ENCODE data around the gene LTBR.

Gene LTBR

DNA sequence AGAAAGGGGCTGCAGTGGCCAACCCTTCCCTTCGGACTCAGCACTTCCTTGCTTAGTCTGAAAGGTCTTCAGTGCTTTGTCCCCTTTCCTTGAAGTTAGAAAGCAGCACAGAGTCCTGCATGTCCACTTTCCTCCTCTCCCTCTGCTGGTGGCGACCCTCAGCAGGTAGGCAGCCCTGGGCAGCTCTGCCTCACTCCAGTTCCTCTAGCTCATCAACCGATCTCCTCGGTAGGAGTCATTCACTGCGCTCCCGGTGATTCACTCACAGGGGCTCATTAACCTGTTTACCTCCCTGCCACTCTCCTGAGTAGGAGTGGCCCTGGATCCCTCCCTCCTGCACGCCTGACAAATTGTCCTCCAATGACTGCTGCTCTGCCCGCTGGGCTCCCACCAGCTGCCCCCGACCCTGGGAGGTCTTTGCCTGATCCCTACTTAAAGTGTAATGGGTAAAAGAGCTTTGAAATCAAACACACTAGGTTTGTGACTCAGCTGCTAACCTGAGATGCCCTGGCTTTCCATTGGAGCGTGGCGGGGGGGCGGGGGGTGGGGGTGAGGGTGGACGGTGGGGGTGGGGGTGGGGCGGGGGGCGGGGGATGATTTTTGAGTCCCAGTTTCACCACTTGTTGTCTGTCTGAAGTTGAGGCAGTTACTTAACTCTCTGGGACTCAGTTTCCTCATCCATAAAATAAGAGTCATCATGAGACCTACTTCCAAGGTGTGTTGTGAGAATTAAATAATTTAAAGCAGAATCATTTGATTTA lies 12.8 kb upstream of the LTBR start (continued):
- no peak for TF ChIP-seq ZNF777 (tag by site-specific recombination; IDR thresholded peaks at IDR 0.05; ENCODE audit: borderline replicate concordance)

DNA sequence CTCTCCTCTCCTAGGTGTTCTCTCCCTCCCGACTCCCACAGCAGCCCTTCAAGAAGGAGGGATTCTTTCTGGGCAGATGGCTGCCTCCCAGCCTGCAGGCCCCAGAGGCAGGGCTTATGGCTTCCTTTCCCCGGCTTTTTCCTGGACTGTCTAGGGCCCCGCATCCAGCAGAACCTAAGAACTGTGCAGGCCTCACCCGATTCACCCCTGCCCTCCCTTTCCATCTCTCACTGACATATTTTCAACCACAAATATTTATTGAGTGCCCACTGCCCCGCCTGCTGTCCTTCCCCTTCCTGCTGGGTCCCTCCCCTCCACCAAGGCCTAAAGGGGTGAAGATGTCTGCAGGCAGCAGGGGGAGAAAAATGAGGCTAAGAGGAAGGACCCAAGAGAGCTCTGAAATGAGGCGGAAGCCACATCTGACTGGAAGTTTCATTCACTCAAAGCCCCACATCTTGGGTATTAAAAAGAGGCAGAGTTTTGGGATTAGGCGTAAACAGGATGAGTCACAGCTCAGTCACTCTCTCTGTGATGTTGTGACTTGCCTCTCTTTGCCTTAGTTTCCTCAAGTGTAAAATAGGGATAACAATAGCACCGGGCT lies 11.5 kb upstream of the LTBR start:
- Histone ChIP-seq H3K4me1 (ENCODE audit: control insufficient read depth, insufficient read depth, low read length) (peaks cover 24% of the 10 kb centered on the region), H3K4me3 (ENCODE audit: low read depth, low read length) (no peak overlapping the region), H3K27ac (ENCODE audit: extremely low read depth, low read depth, low read length) (peak overlapping the region; percentile 86), H3K9me3 (ENCODE audit: control insufficient read depth, insufficient read depth, low read depth, low read length) (no peaks in the 10 kb centered on the region), H3K36me3 (ENCODE audit: control insufficient read depth in 2 of 2, insufficient read depth in 1 of 2, low read length in 2 of 2) (no peaks in the 10 kb centered on the region)
- ChIA-PET CTCF (interaction anchor here (0.7 to 3.0 kb wide), 3 partner anchors 37 to 47 kb away, joined by 3 to 23 read pairs (median 3); no protein-coding TSS in a partner anchor), POLR2A (interaction anchor here (0.6 to 3.4 kb wide), 7 partner anchors 10 to 135 kb away, joined by 3 to 37 read pairs (median 6); partner anchors contain the start of genes LTBR and VAMP1)
- TF ChIP-seq ZBTB21 (tag by site-specific recombination; IDR thresholded peaks at IDR 0.05), result 0 out of 2 replicates have a peak, but pooled peaks have one; percentile 15
- TF ChIP-seq, protein P1, sequence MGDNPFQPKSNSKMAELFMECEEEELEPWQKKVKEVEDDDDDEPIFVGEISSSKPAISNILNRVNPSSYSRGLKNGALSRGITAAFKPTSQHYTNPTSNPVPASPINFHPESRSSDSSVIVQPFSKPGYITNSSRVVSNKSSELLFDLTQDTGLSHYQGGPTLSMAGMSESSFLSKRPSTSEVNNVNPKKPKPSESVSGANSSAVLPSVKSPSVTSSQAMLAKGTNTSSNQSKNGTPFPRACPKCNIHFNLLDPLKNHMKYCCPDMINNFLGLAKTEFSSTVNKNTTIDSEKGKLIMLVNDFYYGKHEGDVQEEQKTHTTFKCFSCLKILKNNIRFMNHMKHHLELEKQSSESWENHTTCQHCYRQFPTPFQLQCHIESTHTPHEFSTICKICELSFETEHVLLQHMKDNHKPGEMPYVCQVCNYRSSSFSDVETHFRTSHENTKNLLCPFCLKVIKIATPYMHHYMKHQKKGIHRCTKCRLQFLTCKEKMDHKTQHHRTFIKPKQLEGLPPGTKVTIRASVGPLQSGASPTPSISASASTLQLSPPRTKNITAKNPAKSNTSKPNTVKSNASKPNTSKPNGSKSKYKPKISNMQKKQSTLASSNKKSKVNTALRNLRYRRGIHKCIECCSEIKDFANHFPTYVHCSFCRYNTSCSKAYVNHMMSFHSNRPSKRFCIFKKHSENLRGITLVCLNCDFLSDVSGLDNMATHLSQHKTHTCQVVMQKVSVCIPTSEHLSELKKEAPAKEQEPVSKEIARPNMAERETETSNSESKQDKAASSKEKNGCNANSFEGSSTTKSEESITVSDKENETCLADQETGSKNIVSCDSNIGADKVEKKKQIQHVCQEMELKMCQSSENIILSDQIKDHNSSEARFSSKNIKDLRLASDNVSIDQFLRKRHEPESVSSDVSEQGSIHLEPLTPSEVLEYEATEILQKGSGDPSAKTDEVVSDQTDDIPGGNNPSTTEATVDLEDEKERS (tag by site-specific recombination; IDR thresholded peaks at IDR 0.05), result no peak
- peak; percentile 52; the same call in 1 of the 2 replicates for TF ChIP-seq ZEB2 (tag by site-specific recombination; IDR thresholded peaks at IDR 0.05)
- TF ChIP-seq ZNF184 (tag by site-specific recombination; IDR thresholded peaks at IDR 0.05), result no peak
- no peak for TF ChIP-seq ZNF248 (tag by site-specific recombination; IDR thresholded peaks at IDR 0.05)
- no peak for TF ChIP-seq ZNF521 (tag by site-specific recombination; IDR thresholded peaks at IDR 0.05)
- TF ChIP-seq, protein P2, sequence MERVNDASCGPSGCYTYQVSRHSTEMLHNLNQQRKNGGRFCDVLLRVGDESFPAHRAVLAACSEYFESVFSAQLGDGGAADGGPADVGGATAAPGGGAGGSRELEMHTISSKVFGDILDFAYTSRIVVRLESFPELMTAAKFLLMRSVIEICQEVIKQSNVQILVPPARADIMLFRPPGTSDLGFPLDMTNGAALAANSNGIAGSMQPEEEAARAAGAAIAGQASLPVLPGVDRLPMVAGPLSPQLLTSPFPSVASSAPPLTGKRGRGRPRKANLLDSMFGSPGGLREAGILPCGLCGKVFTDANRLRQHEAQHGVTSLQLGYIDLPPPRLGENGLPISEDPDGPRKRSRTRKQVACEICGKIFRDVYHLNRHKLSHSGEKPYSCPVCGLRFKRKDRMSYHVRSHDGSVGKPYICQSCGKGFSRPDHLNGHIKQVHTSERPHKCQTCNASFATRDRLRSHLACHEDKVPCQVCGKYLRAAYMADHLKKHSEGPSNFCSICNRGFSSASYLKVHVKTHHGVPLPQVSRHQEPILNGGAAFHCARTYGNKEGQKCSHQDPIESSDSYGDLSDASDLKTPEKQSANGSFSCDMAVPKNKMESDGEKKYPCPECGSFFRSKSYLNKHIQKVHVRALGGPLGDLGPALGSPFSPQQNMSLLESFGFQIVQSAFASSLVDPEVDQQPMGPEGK (tag by site-specific recombination; IDR thresholded peaks at IDR 0.05), result peak; percentile 70
- TF ChIP-seq RBAK (tag by site-specific recombination; IDR thresholded peaks at IDR 0.05), result no peak
- peak; percentile 30; the same call in 1 of the 2 replicates for TF ChIP-seq MZF1 (tag by site-specific recombination; IDR thresholded peaks at IDR 0.05; ENCODE audit: borderline replicate concordance)
- no peak for TF ChIP-seq ZNF114 (tag by site-specific recombination; IDR thresholded peaks at IDR 0.05)
- peak; percentile 22; the same call in 1 of the 2 replicates for TF ChIP-seq ZBTB20 (tag by site-specific recombination; IDR thresholded peaks at IDR 0.05)
- TF ChIP-seq HOXC10 (CRISPR knock-in tag; IDR thresholded peaks at IDR 0.05), result no peak
- TF ChIP-seq ZNF335 (tag by site-specific recombination; conservative IDR thresholded peaks at IDR 0.05), result peak; percentile 85
- no peak for TF ChIP-seq ZNF341 (tag by site-specific recombination; IDR thresholded peaks at IDR 0.05; ENCODE audit: low read depth)
- TF ChIP-seq, protein P3, sequence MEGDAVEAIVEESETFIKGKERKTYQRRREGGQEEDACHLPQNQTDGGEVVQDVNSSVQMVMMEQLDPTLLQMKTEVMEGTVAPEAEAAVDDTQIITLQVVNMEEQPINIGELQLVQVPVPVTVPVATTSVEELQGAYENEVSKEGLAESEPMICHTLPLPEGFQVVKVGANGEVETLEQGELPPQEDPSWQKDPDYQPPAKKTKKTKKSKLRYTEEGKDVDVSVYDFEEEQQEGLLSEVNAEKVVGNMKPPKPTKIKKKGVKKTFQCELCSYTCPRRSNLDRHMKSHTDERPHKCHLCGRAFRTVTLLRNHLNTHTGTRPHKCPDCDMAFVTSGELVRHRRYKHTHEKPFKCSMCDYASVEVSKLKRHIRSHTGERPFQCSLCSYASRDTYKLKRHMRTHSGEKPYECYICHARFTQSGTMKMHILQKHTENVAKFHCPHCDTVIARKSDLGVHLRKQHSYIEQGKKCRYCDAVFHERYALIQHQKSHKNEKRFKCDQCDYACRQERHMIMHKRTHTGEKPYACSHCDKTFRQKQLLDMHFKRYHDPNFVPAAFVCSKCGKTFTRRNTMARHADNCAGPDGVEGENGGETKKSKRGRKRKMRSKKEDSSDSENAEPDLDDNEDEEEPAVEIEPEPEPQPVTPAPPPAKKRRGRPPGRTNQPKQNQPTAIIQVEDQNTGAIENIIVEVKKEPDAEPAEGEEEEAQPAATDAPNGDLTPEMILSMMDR (tag by site-specific recombination; IDR thresholded peaks at IDR 0.05), result no peak
- TF ChIP-seq OSR2 (tag by site-specific recombination; IDR thresholded peaks at IDR 0.05), result peak; percentile 35; the same call in 1 of the 2 replicates
- no peak for TF ChIP-seq ZNF239 (tag by site-specific recombination; IDR thresholded peaks at IDR 0.05)
- 0 out of 2 replicates have a peak, but pooled peaks have one; percentile 34 for TF ChIP-seq GLIS1 (tag by site-specific recombination; IDR thresholded peaks at IDR 0.05)
- TF ChIP-seq, protein P4, sequence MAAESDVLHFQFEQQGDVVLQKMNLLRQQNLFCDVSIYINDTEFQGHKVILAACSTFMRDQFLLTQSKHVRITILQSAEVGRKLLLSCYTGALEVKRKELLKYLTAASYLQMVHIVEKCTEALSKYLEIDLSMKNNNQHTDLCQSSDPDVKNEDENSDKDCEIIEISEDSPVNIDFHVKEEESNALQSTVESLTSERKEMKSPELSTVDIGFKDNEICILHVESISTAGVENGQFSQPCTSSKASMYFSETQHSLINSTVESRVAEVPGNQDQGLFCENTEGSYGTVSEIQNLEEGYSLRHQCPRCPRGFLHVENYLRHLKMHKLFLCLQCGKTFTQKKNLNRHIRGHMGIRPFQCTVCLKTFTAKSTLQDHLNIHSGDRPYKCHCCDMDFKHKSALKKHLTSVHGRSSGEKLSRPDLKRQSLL (tag by site-specific recombination; IDR thresholded peaks at IDR 0.05), result no peak
- TF ChIP-seq ZNF155 (tag by site-specific recombination; IDR thresholded peaks at IDR 0.05), result no peak
- TF ChIP-seq, protein P5, sequence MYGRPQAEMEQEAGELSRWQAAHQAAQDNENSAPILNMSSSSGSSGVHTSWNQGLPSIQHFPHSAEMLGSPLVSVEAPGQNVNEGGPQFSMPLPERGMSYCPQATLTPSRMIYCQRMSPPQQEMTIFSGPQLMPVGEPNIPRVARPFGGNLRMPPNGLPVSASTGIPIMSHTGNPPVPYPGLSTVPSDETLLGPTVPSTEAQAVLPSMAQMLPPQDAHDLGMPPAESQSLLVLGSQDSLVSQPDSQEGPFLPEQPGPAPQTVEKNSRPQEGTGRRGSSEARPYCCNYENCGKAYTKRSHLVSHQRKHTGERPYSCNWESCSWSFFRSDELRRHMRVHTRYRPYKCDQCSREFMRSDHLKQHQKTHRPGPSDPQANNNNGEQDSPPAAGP (tag by site-specific recombination; IDR thresholded peaks at IDR 0.05), result peak; percentile 77; the same call in 1 of the 2 replicates
- peak; percentile 63 for TF ChIP-seq SP3 (tag by site-specific recombination; IDR thresholded peaks at IDR 0.05)
- TF ChIP-seq ZNF677 (tag by site-specific recombination; IDR thresholded peaks at IDR 0.05), result no peak
- TF ChIP-seq, protein P6, sequence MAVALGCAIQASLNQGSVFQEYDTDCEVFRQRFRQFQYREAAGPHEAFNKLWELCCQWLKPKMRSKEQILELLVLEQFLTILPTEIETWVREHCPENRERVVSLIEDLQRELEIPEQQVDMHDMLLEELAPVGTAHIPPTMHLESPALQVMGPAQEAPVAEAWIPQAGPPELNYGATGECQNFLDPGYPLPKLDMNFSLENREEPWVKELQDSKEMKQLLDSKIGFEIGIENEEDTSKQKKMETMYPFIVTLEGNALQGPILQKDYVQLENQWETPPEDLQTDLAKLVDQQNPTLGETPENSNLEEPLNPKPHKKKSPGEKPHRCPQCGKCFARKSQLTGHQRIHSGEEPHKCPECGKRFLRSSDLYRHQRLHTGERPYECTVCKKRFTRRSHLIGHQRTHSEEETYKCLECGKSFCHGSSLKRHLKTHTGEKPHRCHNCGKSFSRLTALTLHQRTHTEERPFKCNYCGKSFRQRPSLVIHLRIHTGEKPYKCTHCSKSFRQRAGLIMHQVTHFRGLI (tag by site-specific recombination; IDR thresholded peaks at IDR 0.05), result no peak
